Vagina (tissue), 2 donors: ENCODE results near the gene EMX1.

Experiments
- CTCF ChIP-seq, 3 experiments: fragments of 450-650 bp in 2 of 3; fragments of 200-600 bp in 1 of 3; sonication (generic) in 1 of 3; IDR thresholded peaks; one replicate each; pipeline ENCODE4 v1.5.1; 2017 to 2019; ENCODE audit warnings: antibody characterized with exemption in 3 of 3, mild to moderate bottlenecking in 2 of 3, moderate library complexity in 2 of 3
- POLR2A ChIP-seq, 2 donors: fragments of 450-650 bp; IDR thresholded peaks; one replicate each; pipeline ENCODE4 v1.6.1; 2017; ENCODE audit warnings: antibody characterized with exemption in 2 of 2, mild to moderate bottlenecking in 2 of 2, moderate library complexity in 2 of 2
- POLR2AphosphoS5 ChIP-seq, 2 donors: sonication (generic); formaldehyde crosslinking; IDR thresholded peaks; one replicate each; pipeline ENCODE4 v1.9.0; 2017; ENCODE audit warnings: antibody characterized with exemption in 2 of 2, mild to moderate bottlenecking in 2 of 2, low read depth in 1 of 2; ENCODE audit not compliant: insufficient read depth in 1 of 2

- TF ChIP-seq CTCF (IDR thresholded peaks at IDR 0.05) (no peak), POLR2AphosphoS5 (IDR thresholded peaks at IDR 0.05; ENCODE audit: insufficient read depth in 1 of 2, low read depth in 1 of 2) (no peak), POLR2A (IDR thresholded peaks at IDR 0.05) (no peak)
Observed at GRCh38 chr2:72917138-72917876, at the start of gene EMX1.
